GM04503 (cell line): ENCODE measurements around the gene BCAM.
"Not testable (repeated sequence)": the region's sequence is repeated elsewhere in the genome, so short reads cannot be mapped to it uniquely, and the experiment has no call there.

Experiments
- DNase-seq: peaks from one replicate; pipeline ENCODE4 v3.0.0-alpha.2; 2012; ENCODE audit warnings: low read depth

Gene BCAM

DNA sequence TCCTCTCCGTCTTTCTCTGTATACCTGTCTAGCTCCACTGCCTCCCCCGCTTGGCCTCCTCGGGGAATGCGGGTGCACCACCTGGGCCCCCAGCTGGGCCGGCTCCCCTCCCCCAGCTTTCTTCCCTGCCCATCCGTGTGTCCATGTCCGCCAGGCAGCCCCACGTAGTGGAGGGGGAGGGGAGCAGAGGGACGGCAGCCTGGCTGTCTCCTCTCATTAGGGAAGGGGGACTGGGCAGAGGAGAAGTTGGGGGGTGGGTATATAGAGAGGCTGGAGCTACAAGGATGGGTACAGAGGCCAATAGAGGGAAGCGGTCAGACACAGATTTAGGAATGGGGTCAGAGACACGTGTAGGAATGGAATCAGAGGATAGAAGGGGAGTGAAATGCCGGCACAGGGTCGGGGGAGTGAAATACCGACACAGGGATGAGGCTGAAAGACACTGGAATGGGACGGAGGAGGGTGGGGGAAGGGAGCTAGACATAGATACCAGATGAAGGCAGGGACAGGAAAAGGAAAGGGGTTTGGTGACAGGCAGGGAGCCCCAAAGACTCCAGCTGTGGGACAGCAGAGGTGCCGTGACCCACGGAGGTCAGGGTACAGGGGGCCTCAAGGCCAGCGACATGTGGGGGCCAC is 40.0 kb downstream of the BCAM start:
- no peak for DNase-seq

DNA sequence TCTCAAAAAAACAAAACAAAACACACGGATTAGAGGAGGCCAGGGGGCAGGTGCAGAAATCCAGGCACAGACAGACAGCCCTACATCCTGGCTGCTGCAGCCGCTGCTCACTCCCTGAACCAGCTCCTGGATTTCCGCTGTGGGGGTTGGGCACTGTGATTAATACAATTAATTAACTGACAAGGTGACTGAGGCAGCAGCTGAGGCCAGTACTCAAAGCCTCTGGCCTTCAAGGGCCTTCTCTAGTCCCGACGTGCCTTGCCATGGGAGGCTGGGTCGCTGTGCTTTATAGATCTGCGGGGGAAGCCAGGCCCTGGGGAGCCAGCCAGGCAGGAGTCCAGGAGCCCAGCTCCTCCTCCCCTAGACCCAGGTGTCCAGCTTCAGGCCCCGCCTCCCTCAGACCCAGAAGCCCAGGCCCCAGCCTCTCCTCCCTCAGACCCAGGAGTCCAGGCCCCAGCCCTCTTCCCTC is 41.8 kb downstream of the BCAM start:
- DNase-seq = no peak

GRCh38 chr19:44851427-44851826 is 42.5 kb downstream of the BCAM start:
- no peak for DNase-seq

- DNase-seq = no peak
These were observed 46.7 kb downstream of the BCAM start for GRCh38 chr19:44855606-44856005.

DNA sequence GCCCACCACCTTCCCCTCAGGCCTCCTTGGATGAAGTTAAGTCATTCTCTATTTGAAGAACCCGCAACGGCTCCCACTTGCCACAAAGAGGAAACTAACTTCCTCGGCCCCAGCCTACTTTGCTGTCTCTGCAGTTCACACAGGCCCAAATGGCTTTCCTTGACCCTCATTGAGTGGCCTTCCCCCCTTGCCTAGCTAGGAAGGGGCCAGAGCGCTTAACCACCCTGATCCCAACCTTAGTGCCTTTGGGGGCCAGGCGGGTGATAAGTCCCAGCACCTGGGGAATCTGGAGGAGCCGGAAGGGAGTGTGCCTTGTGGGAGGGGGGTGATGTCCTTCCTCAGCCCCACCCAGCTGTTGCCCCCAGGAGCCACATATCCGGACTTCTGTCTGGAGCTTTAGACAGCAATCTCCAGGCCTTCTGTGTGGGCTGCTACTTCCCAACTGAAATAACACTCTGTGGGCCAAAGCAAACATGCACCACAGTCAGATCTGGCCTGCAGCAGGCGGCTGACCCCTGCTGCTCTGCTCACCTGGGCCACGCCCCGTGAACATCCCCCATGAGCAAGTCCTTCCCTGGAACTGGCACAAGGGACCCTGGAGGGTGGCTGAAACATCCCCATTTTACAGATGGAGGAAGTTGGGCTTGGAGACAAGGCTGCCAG is 47.6 kb downstream of the BCAM start:
- no peak for DNase-seq

DNA sequence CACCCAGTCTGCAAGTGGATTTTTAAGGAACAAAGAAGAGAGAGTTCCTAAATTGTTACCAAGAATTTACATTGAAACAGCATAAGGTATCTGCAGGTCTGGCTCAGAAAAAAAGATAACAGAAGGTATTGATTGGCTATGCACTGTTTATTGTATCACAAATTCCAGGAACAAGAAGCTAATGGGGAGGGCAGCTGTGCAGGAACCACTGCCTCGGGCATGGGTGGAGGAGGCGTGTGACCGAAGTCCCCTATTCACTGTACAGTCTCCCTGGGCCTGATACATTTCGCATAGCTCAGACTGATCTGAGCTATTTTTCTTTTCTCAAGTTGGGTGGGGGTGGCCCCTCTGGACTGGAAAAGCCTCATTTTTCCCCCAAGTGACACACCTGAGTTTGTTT is 48.9 kb downstream of the BCAM start:
- no peak for DNase-seq

DNA sequence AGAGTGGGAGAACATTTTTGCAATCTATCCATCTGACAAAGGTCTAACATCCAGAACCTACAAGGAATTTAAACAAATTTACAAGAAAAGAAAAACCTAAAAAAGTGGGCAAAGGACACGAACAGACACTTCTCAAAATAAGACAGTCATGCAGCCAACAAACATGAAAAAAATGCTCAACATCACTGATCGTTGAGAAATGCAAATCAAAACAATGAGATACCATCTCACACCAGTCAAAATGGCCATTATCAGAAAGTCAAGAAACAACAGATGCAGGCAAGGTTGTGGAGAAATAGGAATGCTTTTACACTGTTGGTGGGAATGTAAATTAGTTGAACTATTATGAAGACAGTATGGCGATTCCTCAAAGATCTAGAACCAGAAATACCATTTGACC is 52.7 kb downstream of the BCAM start:
- not testable (repeated sequence) for DNase-seq

- no peak for DNase-seq
These were observed 55.1 kb downstream of the BCAM start for GRCh38 chr19:44863990-44864389.

- no peak for DNase-seq
These were observed 56.4 kb downstream of the BCAM start for GRCh38 chr19:44865196-44865767.

DNA sequence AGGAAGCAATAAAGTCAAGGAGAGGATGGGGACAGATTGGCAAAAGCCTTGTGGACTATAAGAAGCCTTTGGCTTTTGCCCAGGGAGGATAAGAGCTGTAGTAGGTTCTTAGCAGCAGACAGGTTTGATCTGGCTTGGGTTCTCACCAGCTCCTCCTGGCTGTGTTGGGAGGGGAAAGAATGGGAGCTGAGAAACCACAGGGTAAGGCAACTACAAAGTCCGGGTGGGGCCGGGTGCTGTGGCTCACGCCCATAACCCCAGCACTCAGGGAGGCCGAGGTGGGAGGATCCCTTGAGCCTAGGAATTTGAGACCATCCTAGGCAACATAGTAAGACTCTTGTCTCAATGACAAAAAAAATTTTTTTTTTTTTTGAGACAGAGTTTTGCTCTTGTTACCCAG is 57.8 kb downstream of the BCAM start:
- DNase-seq = no peak

- no peak for DNase-seq
These were observed 58.7 kb downstream of the BCAM start for GRCh38 chr19:44867578-44867977.

- no peak for DNase-seq
These were observed 61.0 kb downstream of the BCAM start for GRCh38 chr19:44869733-44870470.
